HCT116 (cell line): ENCODE data around the gene BTBD18. TPM values are rescaled to one million over a fixed set of nuclear protein-coding genes. Genes with fewer than 3 reads are reported as not detected.

Experiments
- FOSL1 ChIP-seq: IDR thresholded peaks from 2 replicates; pipeline ENCODE4 v1.6.1; 2012; ENCODE audit warnings: low read depth
- RAD21 ChIP-seq: IDR thresholded peaks from 2 replicates; pipeline ENCODE4 v1.6.1; 2012; ENCODE audit warnings: low read depth, mild to moderate bottlenecking
- SRF ChIP-seq: IDR thresholded peaks from 2 replicates; pipeline ENCODE4 v1.6.1; 2012; ENCODE audit warnings: low read depth
- YY1 ChIP-seq: IDR thresholded peaks from 2 replicates; pipeline ENCODE4 v1.6.1; 2011; ENCODE audit warnings: low read length, low read depth, moderate library complexity, mild to moderate bottlenecking; ENCODE audit not compliant: insufficient replicate concordance; ENCODE audit errors: extremely low read depth
- ZBTB33 ChIP-seq: IDR thresholded peaks from 2 replicates; pipeline ENCODE4 v1.6.1; 2011; ENCODE audit warnings: mild to moderate bottlenecking, low read length, moderate library complexity; ENCODE audit not compliant: insufficient replicate concordance; ENCODE audit errors: extremely low read depth
- ZNF274 ChIP-seq: fragments of 200-500 bp; sonication (Bioruptor generic); IDR thresholded peaks from 2 replicates; pipeline ENCODE4 v1.6.1; 2014; ENCODE audit warnings: mild to moderate bottlenecking, low read depth, low read length, inconsistent platforms
- total RNA-seq: library from RNA; stranded (reverse); gene quantifications from one replicate; pipeline ENCODE4 v1.2.1, GENCODE V29; 2021; ENCODE audit not compliant: unreplicated experiment
- TF ChIP-seq, protein P1 (sequence below): IDR thresholded peaks from 2 replicates; pipeline ENCODE4 v1.6.1; 2012; ENCODE audit warnings: low read depth

The BTBD18 gene
- total RNA-seq, 1 experiment from 2014 or later: not detected

GRCh38 chr11:57798905-57799559, 47.4 kb upstream of the BTBD18 start (continued):
- TF ChIP-seq SRF (peak; percentile 85), ZNF274 (no peak), RAD21 (peak; percentile 53), FOSL1 (peak; percentile 93), YY1 (peak; percentile 40), ZBTB33 (no peak)
- TF ChIP-seq, protein P1, sequence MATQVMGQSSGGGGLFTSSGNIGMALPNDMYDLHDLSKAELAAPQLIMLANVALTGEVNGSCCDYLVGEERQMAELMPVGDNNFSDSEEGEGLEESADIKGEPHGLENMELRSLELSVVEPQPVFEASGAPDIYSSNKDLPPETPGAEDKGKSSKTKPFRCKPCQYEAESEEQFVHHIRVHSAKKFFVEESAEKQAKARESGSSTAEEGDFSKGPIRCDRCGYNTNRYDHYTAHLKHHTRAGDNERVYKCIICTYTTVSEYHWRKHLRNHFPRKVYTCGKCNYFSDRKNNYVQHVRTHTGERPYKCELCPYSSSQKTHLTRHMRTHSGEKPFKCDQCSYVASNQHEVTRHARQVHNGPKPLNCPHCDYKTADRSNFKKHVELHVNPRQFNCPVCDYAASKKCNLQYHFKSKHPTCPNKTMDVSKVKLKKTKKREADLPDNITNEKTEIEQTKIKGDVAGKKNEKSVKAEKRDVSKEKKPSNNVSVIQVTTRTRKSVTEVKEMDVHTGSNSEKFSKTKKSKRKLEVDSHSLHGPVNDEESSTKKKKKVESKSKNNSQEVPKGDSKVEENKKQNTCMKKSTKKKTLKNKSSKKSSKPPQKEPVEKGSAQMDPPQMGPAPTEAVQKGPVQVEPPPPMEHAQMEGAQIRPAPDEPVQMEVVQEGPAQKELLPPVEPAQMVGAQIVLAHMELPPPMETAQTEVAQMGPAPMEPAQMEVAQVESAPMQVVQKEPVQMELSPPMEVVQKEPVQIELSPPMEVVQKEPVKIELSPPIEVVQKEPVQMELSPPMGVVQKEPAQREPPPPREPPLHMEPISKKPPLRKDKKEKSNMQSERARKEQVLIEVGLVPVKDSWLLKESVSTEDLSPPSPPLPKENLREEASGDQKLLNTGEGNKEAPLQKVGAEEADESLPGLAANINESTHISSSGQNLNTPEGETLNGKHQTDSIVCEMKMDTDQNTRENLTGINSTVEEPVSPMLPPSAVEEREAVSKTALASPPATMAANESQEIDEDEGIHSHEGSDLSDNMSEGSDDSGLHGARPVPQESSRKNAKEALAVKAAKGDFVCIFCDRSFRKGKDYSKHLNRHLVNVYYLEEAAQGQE: no peak
